CD4-positive, CD25-positive, alpha-beta regulatory T cell (primary cell): Measurements from ENCODE around the gene PLD4. TPM values are rescaled to one million over a fixed set of nuclear protein-coding genes. Genes with fewer than 3 reads are reported as not detected.

Source experiments
- ATAC-seq, 2 donors: fragments of 150-1000 bp; cut with Tn5 transposase; one replicate each; pipeline ENCODE4 v1.10.0; 2021; ENCODE audit warnings: low read depth in 2 of 2, moderate number of reproducible peaks in 2 of 2, moderate library complexity in 1 of 2
- DNase-seq, 3 donors: peaks; one replicate each; pipeline versions ENCODE4 v3.0.0 to v3.0.0-alpha.2; 2012 to 2022; ENCODE audit warnings: mixed read lengths in 1 of 3
- H3K27ac ChIP-seq: one replicate; pipeline ENCODE4 v1.7.0; 2013; ENCODE audit warnings: mild to moderate bottlenecking, low read length; ENCODE audit not compliant: insufficient read depth, poor library complexity, severe bottlenecking
- H3K27me3 ChIP-seq: one replicate; pipeline ENCODE4 v1.7.0; 2013; ENCODE audit warnings: low read length; ENCODE audit not compliant: control insufficient read depth, insufficient read depth
- H3K36me3 ChIP-seq: one replicate; pipeline ENCODE4 v1.7.0; 2013; ENCODE audit warnings: mild to moderate bottlenecking, low read length, moderate library complexity; ENCODE audit not compliant: control insufficient read depth, insufficient read depth
- H3K4me1 ChIP-seq: 2 replicates; pipeline ENCODE4 v1.7.0; 2013; ENCODE audit warnings: mild to moderate bottlenecking, low read length; ENCODE audit not compliant: insufficient read depth, control insufficient read depth, poor library complexity, severe bottlenecking
- H3K4me3 ChIP-seq: one replicate; pipeline ENCODE4 v1.7.0; 2013; ENCODE audit warnings: low read depth, mild to moderate bottlenecking, low read length, moderate library complexity
- H3K9me3 ChIP-seq, 2 experiments: 1 replicate in 1 of 2; 2 replicates in 1 of 2; pipeline ENCODE4 v1.7.0; 2013; ENCODE audit warnings: low read length in 2 of 2, mild to moderate bottlenecking in 1 of 2, moderate library complexity in 1 of 2; ENCODE audit not compliant: control insufficient read depth in 2 of 2
- H3K27ac Mint-ChIP-seq, 3 donors: one replicate each; pipeline ENCODE4 v1.8.0; 2020 to 2022; ENCODE audit warnings: mild to moderate bottlenecking in 3 of 3, mixed read lengths in 3 of 3, moderate library complexity in 2 of 3
- H3K27me3 Mint-ChIP-seq: one replicate; pipeline ENCODE4 v1.8.0; 2022; ENCODE audit warnings: mild to moderate bottlenecking, mixed read lengths
- H3K36me3 Mint-ChIP-seq: one replicate; pipeline ENCODE4 v1.8.0; 2020; ENCODE audit warnings: mixed read lengths
- H3K4me1 Mint-ChIP-seq, 4 donors: one replicate each; pipeline ENCODE4 v1.8.0; 2020 to 2022; ENCODE audit warnings: mixed read lengths in 4 of 4, mild to moderate bottlenecking in 1 of 4
- H3K4me3 Mint-ChIP-seq, 4 donors: one replicate each; pipeline ENCODE4 v1.8.0; 2020 to 2022; ENCODE audit warnings: mild to moderate bottlenecking in 4 of 4, mixed read lengths in 4 of 4, moderate library complexity in 3 of 4
- H3K9me3 Mint-ChIP-seq, 7 donors: one replicate each; pipeline ENCODE4 v1.8.0; 2020 to 2022; ENCODE audit warnings: mixed read lengths in 7 of 7, mild to moderate bottlenecking in 3 of 7, moderate library complexity in 2 of 7
- polyA plus RNA-seq, 4 donors: library from polyadenylated mRNA; unstranded; fragments of 300-500 nt; fragmentation: Illumina TruSeq; gene quantifications; one replicate each; pipeline ENCODE4 v1.2.3, GENCODE V29; 2021
- total RNA-seq: library from RNA; stranded (reverse); gene quantifications from one replicate; pipeline ENCODE4 v1.2.3, GENCODE V29; 2022

PLD4 gene
- total and polyA plus RNA-seq, 5 donors from 2014 or later: 0.34 to 0.69 TPM; not detected in 3

- Histone ChIP-seq H3K9me3 (peaks cover 0 to 3% of the 10 kb centered on the region in 2 experiments), H3K4me1 (no peaks in the 10 kb centered on the region), H3K27me3 (no peaks in the 10 kb centered on the region), H3K4me3 (no peak overlapping the region), H3K27ac (no peak overlapping the region), H3K36me3 (no peaks in the 10 kb centered on the region)
- Mint-ChIP-seq H3K27me3 (peaks cover 6% of the 10 kb centered on the region), H3K36me3 (no peaks in the 10 kb centered on the region), H3K4me3 (no peak overlapping the region), H3K27ac (no peak overlapping the region), H3K9me3 (peaks cover 0 to 5% (median 0%) of the 10 kb centered on the region in 7 donors), H3K4me1 (peaks cover 0 to 5% (median 0%) of the 10 kb centered on the region in 4 donors)
- ATAC-seq (peak; percentile 20 to 40), DNase-seq (no peak)
These were observed 2.1 kb downstream of the PLD4 start for GRCh38 chr14:104926619-104927431.

GRCh38 chr14:104927432-104927816, 2.7 kb downstream of the PLD4 start:
- H3K4me1 ChIP-seq: no peaks in the 10 kb centered on the region
- no peak overlapping the region for H3K4me3 Mint-ChIP-seq
- H3K27me3 ChIP-seq: no peaks in the 10 kb centered on the region
- H3K27ac ChIP-seq: no peak overlapping the region
- ATAC-seq: no peak
- no peaks in the 10 kb centered on the region for H3K36me3 ChIP-seq
- H3K9me3 ChIP-seq: peaks cover 0 to 3% of the 10 kb centered on the region in 2 experiments
- H3K27me3 Mint-ChIP-seq: peaks cover 6% of the 10 kb centered on the region
- peaks cover 0 to 5% (median 0%) of the 10 kb centered on the region in 7 donors for H3K9me3 Mint-ChIP-seq
- no peaks in the 10 kb centered on the region for H3K36me3 Mint-ChIP-seq
- peaks cover 0 to 5% (median 0%) of the 10 kb centered on the region in 4 donors for H3K4me1 Mint-ChIP-seq
- no peak overlapping the region for H3K27ac Mint-ChIP-seq
- no peak for DNase-seq
- no peak overlapping the region for H3K4me3 ChIP-seq

GRCh38 chr14:104927901-104928300, 3.2 kb downstream of the PLD4 start:
- DNase-seq: no peak
- no peak for ATAC-seq
- Mint-ChIP-seq H3K4me3 (no peak overlapping the region), H3K9me3 (peaks cover 0 to 5% (median 0%) of the 10 kb centered on the region in 7 donors), H3K27ac (no peak overlapping the region), H3K27me3 (peaks cover 6% of the 10 kb centered on the region), H3K4me1 (peaks cover 0 to 5% (median 0%) of the 10 kb centered on the region in 4 donors), H3K36me3 (no peaks in the 10 kb centered on the region)
- Histone ChIP-seq H3K27me3 (no peaks in the 10 kb centered on the region), H3K4me3 (no peak overlapping the region), H3K9me3 (peaks cover 0 to 3% of the 10 kb centered on the region in 2 experiments), H3K36me3 (no peaks in the 10 kb centered on the region), H3K27ac (no peak overlapping the region), H3K4me1 (peaks cover 2% of the 10 kb centered on the region)

- Histone ChIP-seq H3K27me3 (no peaks in the 10 kb centered on the region), H3K4me3 (no peak overlapping the region), H3K36me3 (no peaks in the 10 kb centered on the region), H3K9me3 (peaks cover 0 to 3% of the 10 kb centered on the region in 2 experiments), H3K4me1 (peaks cover 4% of the 10 kb centered on the region), H3K27ac (no peak overlapping the region)
- peaks cover 0 to 5% (median 0%) of the 10 kb centered on the region in 7 donors for H3K9me3 Mint-ChIP-seq
- peaks cover 0 to 5% (median 0%) of the 10 kb centered on the region in 4 donors for H3K4me1 Mint-ChIP-seq
- ATAC-seq (no peak), DNase-seq (no peak)
- peaks cover 6% of the 10 kb centered on the region for H3K27me3 Mint-ChIP-seq
- no peak overlapping the region for H3K27ac Mint-ChIP-seq
- H3K4me3 Mint-ChIP-seq: no peak overlapping the region
- H3K36me3 Mint-ChIP-seq: no peaks in the 10 kb centered on the region
These were observed 3.9 kb downstream of the PLD4 start for GRCh38 chr14:104928391-104929133.

- H3K4me3 ChIP-seq: no peak overlapping the region
- Mint-ChIP-seq H3K27me3 (peaks cover 12% of the 10 kb centered on the region), H3K36me3 (no peaks in the 10 kb centered on the region), H3K4me3 (peak overlapping the region in 2 of 4 donors; percentile 51 to 63), H3K27ac (no peak overlapping the region), H3K4me1 (peaks cover 0 to 7% (median under 1%) of the 10 kb centered on the region in 4 donors), H3K9me3 (no peaks in the 10 kb centered on the region)
- no peaks in the 10 kb centered on the region for H3K9me3 ChIP-seq
- H3K36me3 ChIP-seq: no peaks in the 10 kb centered on the region
- DNase-seq: no peak
- no peak overlapping the region for H3K27ac ChIP-seq
- H3K4me1 ChIP-seq: peaks cover 4% of the 10 kb centered on the region
- no peak for ATAC-seq
- peaks cover 6% of the 10 kb centered on the region for H3K27me3 ChIP-seq
These were observed 4.9 kb downstream of the PLD4 start for GRCh38 chr14:104929268-104930230.

GRCh38 chr14:104930526-104931303, 6.0 kb downstream of the PLD4 start:
- H3K9me3 ChIP-seq: no peaks in the 10 kb centered on the region
- peaks cover 0 to 11% (median 2%) of the 10 kb centered on the region in 4 donors for H3K4me1 Mint-ChIP-seq
- H3K4me3 ChIP-seq: no peak overlapping the region
- ATAC-seq (no peak), DNase-seq (no peak)
- no peaks in the 10 kb centered on the region for H3K36me3 Mint-ChIP-seq
- H3K27me3 Mint-ChIP-seq: peaks cover 20% of the 10 kb centered on the region
- H3K27ac ChIP-seq: no peak overlapping the region
- peak overlapping the region in 1 of 4 donors; percentile 63 for H3K4me3 Mint-ChIP-seq
- H3K27me3 ChIP-seq: peaks cover 8% of the 10 kb centered on the region
- no peaks in the 10 kb centered on the region for H3K9me3 Mint-ChIP-seq
- H3K27ac Mint-ChIP-seq: no peak overlapping the region
- peaks cover 4% of the 10 kb centered on the region for H3K4me1 ChIP-seq
- no peaks in the 10 kb centered on the region for H3K36me3 ChIP-seq
